ENCODE results near the gene SRMS. TPM values are rescaled to one million over a fixed set of nuclear protein-coding genes. Genes with fewer than 3 reads are reported as not detected.

SRMS gene
- total RNA-seq, 4 donors from 2014 or later: not detected

- H3K36me3 ChIP-seq: no peaks in the 10 kb centered on the region
- no peaks in the 10 kb centered on the region for H3K9me3 ChIP-seq
- TF ChIP-seq POLR2A (IDR thresholded peaks at IDR 0.05): no peak
- no peak for TF ChIP-seq CTCF (IDR thresholded peaks at IDR 0.05)
- H3K27ac ChIP-seq: no peak overlapping the region
- intact Hi-C loops (cut with DNase I): loop anchor here (10.0 kb wide), 1 partner anchor 66 kb away; no protein-coding TSS in a partner anchor
- no peaks in the 10 kb centered on the region for H3K27me3 ChIP-seq
- no peak overlapping the region for H3K4me3 ChIP-seq (replicated peaks in 1 of 3)
- WGBS, 2 donors: 83 to 89% methylated on average over 23 to 25 of the region's 26 CpGs
- DNase-seq: no peak
- peaks cover 3 to 18% of the 10 kb centered on the region in 2 donors for H3K4me1 ChIP-seq
Measured at GRCh38 chr20:63578224-63579016, 30.9 kb upstream of the SRMS start.

- DNase-seq: peak; percentile 85 to 90
- TF ChIP-seq POLR2A (IDR thresholded peaks at IDR 0.05) (no peak), CTCF (IDR thresholded peaks at IDR 0.05) (no peak)
- intact Hi-C loops (cut with DNase I): loop anchor here (10.0 kb wide), 1 partner anchor 67 kb away; no protein-coding TSS in a partner anchor
- peaks cover 10 to 28% of the 10 kb centered on the region in 2 donors for H3K4me1 ChIP-seq
- no peak overlapping the region for H3K4me3 ChIP-seq (replicated peaks in 1 of 3)
- H3K9me3 ChIP-seq: no peaks in the 10 kb centered on the region
- H3K27ac ChIP-seq: no peak overlapping the region
- no peaks in the 10 kb centered on the region for H3K27me3 ChIP-seq
- 46 to 62% methylated on average over 18 to 19 of the region's 19 CpGs for WGBS, 2 donors
- H3K36me3 ChIP-seq: no peaks in the 10 kb centered on the region
Measured at GRCh38 chr20:63577317-63577894, 29.9 kb upstream of the SRMS start.

- 90% methylated on average over 7 of the region's 7 CpGs for WGBS, 2 donors
- Histone ChIP-seq H3K36me3 (no peaks in the 10 kb centered on the region), H3K27me3 (no peaks in the 10 kb centered on the region), H3K27ac (no peak overlapping the region), H3K4me3 (replicated peaks in 1 of 3) (no peak overlapping the region), H3K4me1 (peaks cover 10 to 30% of the 10 kb centered on the region in 2 donors), H3K9me3 (no peaks in the 10 kb centered on the region)
- intact Hi-C loops (cut with DNase I): loop anchor here (10.0 kb wide), 1 partner anchor 68 kb away; no protein-coding TSS in a partner anchor
- TF ChIP-seq CTCF (IDR thresholded peaks at IDR 0.05) (no peak), POLR2A (IDR thresholded peaks at IDR 0.05) (no peak)
- DNase-seq: no peak
Measured at GRCh38 chr20:63576311-63576710, 28.8 kb upstream of the SRMS start.

GRCh38 chr20:63574829-63575743 lies 27.5 kb upstream of the SRMS start:
- Histone ChIP-seq H3K36me3 (no peaks in the 10 kb centered on the region), H3K27me3 (no peaks in the 10 kb centered on the region), H3K4me3 (replicated peaks in 1 of 3) (no peak overlapping the region), H3K27ac (peak overlapping the region in 2 of 3 donors; percentile 58 to 72), H3K4me1 (peaks cover 10 to 30% of the 10 kb centered on the region in 2 donors), H3K9me3 (no peaks in the 10 kb centered on the region)
- DNase-seq: no peak
- TF ChIP-seq CTCF (IDR thresholded peaks at IDR 0.05) (no peak), POLR2A (IDR thresholded peaks at IDR 0.05) (no peak)
- WGBS, 2 donors: 75 to 77% methylated on average over 24 of the region's 28 CpGs
- intact Hi-C loops (cut with DNase I): loop anchor here (10.0 kb wide), 1 partner anchor 70 kb away; no protein-coding TSS in a partner anchor

All from thyroid gland (tissue), 4 donors.